Large intestine (tissue), 3 donors: ENCODE data around the gene MAD1L1. TPM values are rescaled to one million over a fixed set of nuclear protein-coding genes. Genes with fewer than 3 reads are reported as not detected.

Experiments used
- DNase-seq, 2 donors: peaks; one replicate each; pipeline versions ENCODE4 v3.0.0 to v3.0.0-alpha.2; 2013
- H3K27ac ChIP-seq: one replicate; pipeline ENCODE4 v1.5.1; 2013; ENCODE audit warnings: low read length
- H3K27me3 ChIP-seq: 2 replicates; pipeline ENCODE4 v1.6.1; 2013; ENCODE audit warnings: low read length; ENCODE audit not compliant: control insufficient read depth, insufficient read depth
- H3K36me3 ChIP-seq: 2 replicates; pipeline ENCODE4 v1.6.1; 2013; ENCODE audit warnings: low read length; ENCODE audit not compliant: control insufficient read depth, insufficient read depth
- H3K4me1 ChIP-seq: one replicate; pipeline ENCODE4 v1.6.1; 2013; ENCODE audit warnings: low read length; ENCODE audit not compliant: control insufficient read depth, insufficient read depth
- H3K4me3 ChIP-seq: one replicate; pipeline ENCODE4 v1.5.1; 2013; ENCODE audit warnings: low read length
- H3K9me3 ChIP-seq: one replicate; pipeline ENCODE4 v1.6.1; 2013; ENCODE audit warnings: mild to moderate bottlenecking, low read depth, low read length, moderate library complexity; ENCODE audit not compliant: control insufficient read depth
- WGBS: methylation state at CpG from one replicate; pipeline ENCODE4 v1.1.5; 2013; ENCODE audit warnings: low lambda C conversion rate; ENCODE audit not compliant: insufficient coverage; 5-methylcytosine and 5-hydroxymethylcytosine counted together
- polyA plus RNA-seq: library from polyadenylated mRNA; unstranded; fragments of 120-200 nt; gene quantifications from one replicate; pipeline ENCODE4 v1.2.1, GENCODE V29; 2013

MAD1L1 gene
- polyA plus RNA-seq, 1 donor, result 15.1 TPM

DNA sequence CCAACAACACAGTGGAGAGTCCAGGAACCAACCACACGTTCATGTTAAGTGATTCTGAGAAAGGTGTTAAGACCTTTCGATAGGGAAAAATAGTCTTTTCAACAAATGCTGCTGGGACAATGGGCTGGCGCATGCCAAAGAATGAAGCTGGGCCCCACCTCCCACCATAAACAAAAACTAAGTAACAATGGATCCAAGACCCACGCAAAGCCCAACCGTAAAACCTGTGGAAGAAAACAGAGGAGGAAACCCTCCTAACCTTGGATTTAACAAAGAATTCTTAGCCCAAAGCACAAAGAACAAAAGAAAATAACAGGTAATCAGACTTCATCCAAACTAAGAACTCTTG, 289.8 kb downstream of the MAD1L1 start:
- no peak for DNase-seq
- no peak overlapping the region for H3K27ac ChIP-seq
- no peaks in the 10 kb centered on the region for H3K36me3 ChIP-seq

DNA sequence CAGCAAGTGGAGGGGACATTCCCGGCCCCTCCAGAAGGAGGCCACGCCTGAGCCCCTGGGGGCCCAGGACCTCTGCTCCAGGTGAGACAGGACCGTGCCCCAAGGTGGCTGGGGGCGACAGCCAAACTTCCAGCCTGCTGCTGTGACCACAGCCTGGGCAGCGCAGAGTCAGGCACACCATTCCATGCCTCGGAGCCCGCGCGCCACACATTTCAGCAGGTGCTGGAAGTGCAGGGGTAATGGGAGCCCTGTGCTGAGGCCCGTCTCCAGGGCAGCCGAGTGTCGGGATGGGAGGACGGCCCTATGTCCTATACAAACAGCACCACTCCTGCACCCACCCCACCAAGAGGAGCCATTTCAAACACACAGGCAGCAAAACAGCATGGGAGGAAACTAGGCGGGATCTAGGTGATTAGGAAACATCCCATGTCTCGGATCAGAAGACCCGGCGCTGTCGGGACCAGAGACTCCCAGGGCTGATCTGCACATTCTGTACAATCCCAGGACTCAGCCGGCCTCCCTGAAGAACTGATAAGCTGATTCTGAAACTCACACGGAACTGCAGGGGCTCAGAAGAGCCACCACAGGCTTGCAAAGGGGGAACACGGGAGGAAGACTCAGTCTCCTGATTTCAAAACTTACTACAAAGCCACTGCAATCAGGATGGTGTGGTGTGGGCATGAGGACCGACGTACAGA, 290.4 kb downstream of the MAD1L1 start:
- no peaks in the 10 kb centered on the region for H3K36me3 ChIP-seq
- no peak overlapping the region for H3K4me3 ChIP-seq
- WGBS, result 100% methylated on average over 1 of the region's 23 CpGs
- H3K27me3 ChIP-seq, result no peaks in the 10 kb centered on the region
- DNase-seq, result no peak
- H3K4me1 ChIP-seq, result no peaks in the 10 kb centered on the region
- H3K27ac ChIP-seq, result no peak overlapping the region
- no peaks in the 10 kb centered on the region for H3K9me3 ChIP-seq

More for the DNA sequence above, 289.8 kb downstream of the MAD1L1 start:
- 61% methylated on average over 5 of the region's 5 CpGs for whole genome bisulfite sequencing
- Histone ChIP-seq H3K4me1 (no peaks in the 10 kb centered on the region), H3K4me3 (no peak overlapping the region), H3K27me3 (no peaks in the 10 kb centered on the region), H3K9me3 (no peaks in the 10 kb centered on the region)

DNA sequence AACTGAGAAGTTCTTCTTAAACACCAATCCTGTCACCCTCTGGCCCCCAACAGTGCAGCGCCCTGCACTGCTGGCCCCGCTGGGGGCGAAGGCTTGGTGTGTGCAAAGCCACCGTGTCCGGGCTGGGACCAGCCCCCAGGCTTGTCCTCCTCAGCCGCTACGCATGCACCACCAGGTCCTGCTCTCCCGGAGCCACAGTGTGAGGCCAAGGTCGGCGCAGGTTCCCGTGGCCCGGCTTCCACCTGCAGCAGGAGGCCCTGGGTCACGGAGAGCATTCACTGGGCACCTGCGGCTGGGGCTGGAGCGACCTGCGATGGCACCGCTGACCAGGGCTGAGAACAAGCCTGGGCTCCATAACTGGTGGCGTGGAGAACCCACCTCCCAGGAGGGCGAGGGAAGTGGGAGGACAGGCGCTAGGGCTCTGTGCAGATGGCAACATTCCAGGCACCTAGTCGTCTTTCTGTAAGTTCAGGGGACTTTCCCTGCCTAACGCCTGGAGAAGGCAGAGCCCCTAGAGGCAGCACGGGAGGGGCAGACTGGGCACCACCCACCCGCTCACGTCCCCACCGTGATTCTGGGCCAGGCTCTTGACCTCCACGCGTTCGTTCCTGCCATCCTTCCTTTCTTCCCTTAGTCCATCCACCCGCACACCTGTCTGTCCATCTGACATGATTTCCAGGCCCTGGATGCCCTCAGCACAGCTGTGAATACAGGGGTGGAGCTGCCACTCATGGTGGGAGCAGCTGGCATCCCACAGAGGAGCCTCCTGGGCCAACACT, 291.1 kb downstream of the MAD1L1 start:
- H3K9me3 ChIP-seq, result no peaks in the 10 kb centered on the region
- H3K27ac ChIP-seq, result no peak overlapping the region
- no CpG with 5 or more reads among the region's 30 CpGs for WGBS
- no peaks in the 10 kb centered on the region for H3K4me1 ChIP-seq
- H3K27me3 ChIP-seq, result no peaks in the 10 kb centered on the region
- DNase-seq, result no peak
- no peak overlapping the region for H3K4me3 ChIP-seq
- H3K36me3 ChIP-seq, result no peaks in the 10 kb centered on the region

DNA sequence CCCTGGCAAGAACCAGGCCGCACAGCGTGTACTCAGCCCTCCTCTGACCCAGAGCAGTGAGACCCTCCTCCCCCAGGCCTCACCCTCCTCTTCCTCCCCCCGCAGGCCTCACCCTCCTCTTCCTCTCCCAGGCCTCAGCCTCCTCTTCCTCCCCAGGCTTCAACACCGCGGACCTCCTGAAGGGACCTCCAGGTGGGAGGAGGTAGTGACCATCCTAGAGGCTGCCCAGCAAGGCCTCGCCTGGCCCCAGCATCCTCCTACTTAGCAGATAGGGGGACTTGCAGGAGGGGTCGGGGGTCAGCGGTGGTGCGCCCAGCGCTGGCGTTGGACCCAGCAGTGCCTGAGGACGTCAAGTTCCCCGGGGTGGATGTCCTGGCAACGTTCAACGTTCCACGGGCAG, 291.9 kb downstream of the MAD1L1 start:
- DNase-seq, result no peak
- H3K27ac ChIP-seq, result no peak overlapping the region
- H3K9me3 ChIP-seq, result no peaks in the 10 kb centered on the region
- no peak overlapping the region for H3K4me3 ChIP-seq
- no peaks in the 10 kb centered on the region for H3K4me1 ChIP-seq
- peaks cover 3% of the 10 kb centered on the region for H3K36me3 ChIP-seq
- H3K27me3 ChIP-seq, result no peaks in the 10 kb centered on the region
- WGBS, result no CpG with 5 or more reads among the region's 16 CpGs

- Histone ChIP-seq H3K27ac (no peak overlapping the region), H3K36me3 (peaks cover 3% of the 10 kb centered on the region), H3K9me3 (peaks cover under 1% of the 10 kb centered on the region), H3K27me3 (no peaks in the 10 kb centered on the region), H3K4me1 (no peaks in the 10 kb centered on the region), H3K4me3 (no peak overlapping the region)
- DNase-seq, result peak in 1 of 2 donors; percentile 20
- WGBS, result 97% methylated on average over 4 of the region's 21 CpGs
These were observed 292.4 kb downstream of the MAD1L1 start for GRCh38 chr7:1940402-1940786.

GRCh38 chr7:1939434-1940401, 293.0 kb downstream of the MAD1L1 start:
- H3K9me3 ChIP-seq, result peaks cover 5% of the 10 kb centered on the region

GRCh38 chr7:1938788-1939433, 293.8 kb downstream of the MAD1L1 start:
- DNase-seq, result no peak
- no peaks in the 10 kb centered on the region for H3K4me1 ChIP-seq
- H3K4me3 ChIP-seq, result no peak overlapping the region
- WGBS, result no CpG with 5 or more reads among the region's 39 CpGs
- no peak overlapping the region for H3K27ac ChIP-seq
- H3K9me3 ChIP-seq, result peaks cover 5% of the 10 kb centered on the region
- H3K27me3 ChIP-seq, result no peaks in the 10 kb centered on the region
- H3K36me3 ChIP-seq, result peaks cover 3% of the 10 kb centered on the region

More at GRCh38 chr7:1939434-1940401, 293.0 kb downstream of the MAD1L1 start:
- no peak overlapping the region for H3K27ac ChIP-seq
- H3K4me1 ChIP-seq, result no peaks in the 10 kb centered on the region
- no peak for DNase-seq
- H3K27me3 ChIP-seq, result no peaks in the 10 kb centered on the region
- H3K36me3 ChIP-seq, result peaks cover 3% of the 10 kb centered on the region
- H3K4me3 ChIP-seq, result no peak overlapping the region
- no CpG with 5 or more reads among the region's 28 CpGs for WGBS

- WGBS, result no CpG with 5 or more reads among the region's 11 CpGs
These were observed 295.5 kb downstream of the MAD1L1 start for GRCh38 chr7:1937252-1937605.

DNA sequence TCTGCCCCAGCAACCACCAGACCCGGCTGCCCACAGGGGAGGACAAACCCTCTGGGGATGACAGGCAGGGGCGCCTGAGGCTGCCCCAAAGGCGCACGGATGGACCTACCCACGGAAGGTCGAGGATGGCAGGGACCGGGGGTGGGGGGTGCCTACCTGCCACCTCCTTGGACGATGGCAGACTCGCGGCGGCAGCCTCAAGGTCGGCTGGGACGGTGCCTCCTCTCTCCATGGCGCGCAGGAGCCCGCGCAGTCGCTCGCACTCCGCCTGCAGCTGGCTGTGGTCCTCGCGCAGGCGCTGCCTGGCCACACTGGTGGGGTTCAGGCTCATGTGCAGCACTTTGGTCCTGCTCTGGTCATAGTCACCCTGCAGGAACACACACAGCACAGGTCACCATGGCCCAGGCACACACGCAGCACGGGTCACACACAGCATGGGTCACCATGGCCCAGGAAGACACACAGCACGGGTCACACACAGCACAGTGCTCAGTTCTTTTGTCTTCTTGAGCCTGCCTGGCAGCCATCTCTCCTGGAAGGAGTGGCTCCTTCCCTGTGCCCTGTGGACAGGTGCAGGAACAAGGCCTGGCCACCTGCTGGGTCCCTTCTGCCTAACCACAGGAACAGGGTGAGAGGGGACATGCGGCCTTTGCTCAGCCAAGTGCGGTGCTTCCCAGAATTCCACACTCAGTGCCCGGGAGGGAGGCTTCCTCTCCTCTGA, 296.1 kb downstream of the MAD1L1 start:
- H3K36me3 ChIP-seq, result peaks cover 3% of the 10 kb centered on the region
- WGBS, result no CpG with 5 or more reads among the region's 29 CpGs
- no peak overlapping the region for H3K4me3 ChIP-seq
- H3K27ac ChIP-seq, result no peak overlapping the region
- H3K4me1 ChIP-seq, result no peaks in the 10 kb centered on the region
- peaks cover 5% of the 10 kb centered on the region for H3K9me3 ChIP-seq
- DNase-seq, result no peak
- H3K27me3 ChIP-seq, result no peaks in the 10 kb centered on the region

More at GRCh38 chr7:1937252-1937605, 295.5 kb downstream of the MAD1L1 start:
- Histone ChIP-seq H3K36me3 (peaks cover 3% of the 10 kb centered on the region), H3K27ac (no peak overlapping the region), H3K4me3 (no peak overlapping the region), H3K27me3 (no peaks in the 10 kb centered on the region), H3K9me3 (peaks cover 5% of the 10 kb centered on the region), H3K4me1 (no peaks in the 10 kb centered on the region)
- no peak for DNase-seq
